Head of caudate nucleus (tissue), 42 donors: ENCODE measurements around the gene MAP6D1.

Experiments
- DNase-seq, 42 donors: peaks; one replicate each; pipeline versions ENCODE4 v3.0.0 to v3.0.0-alpha.2; 2020 to 2021; ENCODE audit warnings: mixed read lengths in 7 of 42
- intact Hi-C: fragments of 100-400 bp; cut with DNase I; formaldehyde crosslinking; loops from one replicate; pipeline ENCODE4 v1.15.0; 2022

Gene MAP6D1

DNA sequence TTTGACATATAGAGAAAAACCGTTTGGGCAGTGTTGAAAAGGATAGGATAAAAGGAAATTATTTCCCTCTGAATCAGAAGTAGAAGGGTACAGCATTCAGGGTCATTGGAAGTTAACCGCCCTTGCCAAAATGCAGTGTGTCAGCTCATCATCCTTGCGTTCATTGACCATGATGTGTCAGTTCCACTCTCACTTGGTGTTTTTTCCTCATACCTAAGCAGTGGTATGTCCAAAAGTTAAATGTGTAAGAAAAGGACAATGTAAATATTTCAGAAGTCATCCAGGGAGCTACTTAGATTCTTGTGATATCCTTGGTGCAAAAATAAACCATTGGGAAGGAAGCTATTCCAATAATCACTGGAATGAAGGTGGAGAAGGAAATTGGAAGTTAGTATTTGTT is 50.7 kb downstream of the MAP6D1 start:
- DNase-seq = no peak

DNA sequence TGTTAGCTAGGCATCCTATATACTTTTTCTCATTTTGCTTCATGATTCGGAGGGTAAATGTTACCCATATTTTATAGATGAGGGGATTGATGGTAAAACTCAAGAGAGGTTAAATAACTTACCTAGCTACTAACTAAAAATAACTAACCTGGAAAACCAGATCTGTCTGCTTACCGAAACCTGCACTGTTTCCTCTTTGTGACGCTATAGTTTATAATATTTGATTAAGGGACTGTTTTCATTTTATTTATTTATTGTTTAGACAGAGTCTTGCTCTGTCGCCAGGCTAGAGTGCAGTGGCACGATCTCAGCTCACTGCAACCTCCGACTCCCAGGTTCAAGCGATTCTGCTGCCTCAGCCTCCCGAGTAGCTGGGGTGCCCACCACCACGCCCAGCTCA is 55.9 kb downstream of the MAP6D1 start:
- intact Hi-C loops = loop anchor here (5.0 kb wide), 2 partner anchors 113 to 267 kb away; partner anchors contain the start of gene PARL
- no peak for DNase-seq

More for the DNA sequence above, 50.7 kb downstream of the MAP6D1 start:
- intact Hi-C loops = no loop called here

DNA sequence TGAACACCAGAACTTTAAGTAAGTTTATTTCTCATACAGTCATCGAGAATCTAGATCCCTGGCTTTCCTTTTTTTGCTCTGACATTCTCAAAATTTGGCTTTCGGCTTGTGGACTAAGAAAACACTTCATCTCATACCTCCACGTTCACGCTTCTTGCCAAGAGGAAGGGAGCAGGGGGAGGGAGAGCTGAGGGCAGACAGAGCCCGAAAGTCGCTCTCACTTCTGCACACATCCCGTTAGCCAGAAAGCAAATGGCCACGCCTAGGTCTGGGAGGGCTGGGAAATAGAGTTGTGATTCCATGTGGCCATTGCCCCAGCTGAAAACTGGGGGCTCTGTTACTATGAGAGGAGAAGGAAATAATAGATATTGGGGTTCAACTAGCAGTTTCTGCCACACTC is 57.3 kb downstream of the MAP6D1 start:
- intact Hi-C loops = loop anchor here (5.0 kb wide), 2 partner anchors 114 to 266 kb away; partner anchors contain the start of gene PARL
- no peak for DNase-seq

DNA sequence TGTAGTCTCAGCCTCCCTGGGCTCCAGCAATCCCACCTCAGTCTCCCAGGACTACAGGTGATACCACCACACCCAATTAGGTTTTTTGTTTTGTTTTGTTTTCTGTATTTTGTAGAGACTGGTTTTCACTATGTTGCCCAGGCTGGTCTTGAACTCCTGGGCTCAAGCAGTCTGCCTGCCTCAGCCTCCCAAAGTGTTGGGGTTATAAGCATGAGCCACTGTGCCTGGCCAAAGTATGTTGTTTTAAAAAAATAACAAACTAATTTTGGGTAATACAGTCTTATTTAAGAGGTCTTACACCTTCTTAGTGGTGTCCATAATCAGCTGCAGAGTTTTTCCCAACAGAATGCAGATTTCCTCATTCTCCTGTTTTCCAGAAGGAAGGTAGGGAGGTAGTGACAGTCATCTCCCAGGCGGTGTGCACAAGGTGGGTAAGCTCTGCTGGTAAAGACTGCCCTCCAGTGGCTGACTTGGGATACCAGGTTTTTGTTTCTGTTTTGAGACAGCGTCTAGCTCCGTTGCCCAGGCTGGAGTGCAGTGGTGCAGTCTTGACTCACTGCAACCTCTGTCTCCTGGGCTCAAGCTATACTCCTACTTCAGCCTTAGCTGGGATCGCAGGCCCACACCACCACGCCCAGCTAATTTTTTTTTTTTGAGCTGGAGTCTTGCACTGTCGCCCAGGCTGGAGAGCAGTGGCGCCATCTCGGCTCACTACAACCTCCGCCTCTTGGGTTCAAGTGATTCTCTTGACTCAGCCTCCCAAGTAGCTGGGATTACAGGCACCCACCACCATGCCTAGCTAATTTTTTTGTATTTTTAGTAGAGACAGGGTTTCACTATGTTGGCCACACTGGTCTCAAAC is 58.4 kb downstream of the MAP6D1 start:
- intact Hi-C loops = loop anchor here (5.0 kb wide), 2 partner anchors 115 to 265 kb away; partner anchors contain the start of gene PARL
- DNase-seq = peak; percentile 43 to 94 (median 82)

DNA sequence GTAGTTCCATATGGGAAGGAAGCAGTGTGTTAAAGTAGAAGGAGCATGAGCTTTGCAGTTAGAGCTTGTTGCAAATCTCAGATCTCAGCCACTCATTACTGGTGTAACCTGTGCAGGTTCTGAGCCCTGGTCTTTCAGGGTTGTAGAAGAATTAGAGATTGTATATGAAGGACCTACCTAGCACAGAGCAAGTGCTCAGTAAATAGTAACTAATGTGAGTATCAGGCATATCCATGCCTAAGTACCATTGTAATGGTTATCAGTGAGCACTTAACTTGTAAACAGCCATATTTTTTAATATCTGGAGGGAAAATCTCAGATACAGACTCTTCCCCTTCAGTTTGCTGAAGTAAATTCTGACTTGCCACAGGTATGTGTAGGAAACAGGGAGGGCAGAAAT is 59.3 kb downstream of the MAP6D1 start:
- intact Hi-C loops = loop anchor here (5.0 kb wide), 2 partner anchors 116 to 264 kb away; partner anchors contain the start of gene PARL
- DNase-seq = no peak
